Activated naive CD8-positive, alpha-beta T cell (primary cell): ENCODE results near the gene PDE12.

Source experiments
- H3K27ac Mint-ChIP-seq: one replicate; pipeline ENCODE4 v1.8.0; 2021; ENCODE audit warnings: mixed read lengths
- H3K27me3 Mint-ChIP-seq: one replicate; pipeline ENCODE4 v1.8.0; 2021; ENCODE audit warnings: mixed read lengths
- H3K36me3 Mint-ChIP-seq: one replicate; pipeline ENCODE4 v1.8.0; 2021; ENCODE audit warnings: mixed read lengths
- H3K4me1 Mint-ChIP-seq: one replicate; pipeline ENCODE4 v1.8.0; 2021; ENCODE audit warnings: low read depth, mixed read lengths
- H3K4me3 Mint-ChIP-seq: one replicate; pipeline ENCODE4 v1.8.0; 2021; ENCODE audit warnings: mild to moderate bottlenecking, mixed read lengths
- H3K9me3 Mint-ChIP-seq: one replicate; pipeline ENCODE4 v1.8.0; 2021; ENCODE audit warnings: low read depth, mixed read lengths

PDE12 gene, protein sequence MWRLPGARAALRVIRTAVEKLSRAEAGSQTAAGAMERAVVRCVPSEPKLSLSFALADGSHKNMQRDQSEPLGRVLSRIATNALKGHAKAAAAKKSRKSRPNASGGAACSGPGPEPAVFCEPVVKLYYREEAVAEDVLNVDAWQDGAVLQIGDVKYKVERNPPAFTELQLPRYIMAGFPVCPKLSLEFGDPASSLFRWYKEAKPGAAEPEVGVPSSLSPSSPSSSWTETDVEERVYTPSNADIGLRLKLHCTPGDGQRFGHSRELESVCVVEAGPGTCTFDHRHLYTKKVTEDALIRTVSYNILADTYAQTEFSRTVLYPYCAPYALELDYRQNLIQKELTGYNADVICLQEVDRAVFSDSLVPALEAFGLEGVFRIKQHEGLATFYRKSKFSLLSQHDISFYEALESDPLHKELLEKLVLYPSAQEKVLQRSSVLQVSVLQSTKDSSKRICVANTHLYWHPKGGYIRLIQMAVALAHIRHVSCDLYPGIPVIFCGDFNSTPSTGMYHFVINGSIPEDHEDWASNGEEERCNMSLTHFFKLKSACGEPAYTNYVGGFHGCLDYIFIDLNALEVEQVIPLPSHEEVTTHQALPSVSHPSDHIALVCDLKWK

DNA sequence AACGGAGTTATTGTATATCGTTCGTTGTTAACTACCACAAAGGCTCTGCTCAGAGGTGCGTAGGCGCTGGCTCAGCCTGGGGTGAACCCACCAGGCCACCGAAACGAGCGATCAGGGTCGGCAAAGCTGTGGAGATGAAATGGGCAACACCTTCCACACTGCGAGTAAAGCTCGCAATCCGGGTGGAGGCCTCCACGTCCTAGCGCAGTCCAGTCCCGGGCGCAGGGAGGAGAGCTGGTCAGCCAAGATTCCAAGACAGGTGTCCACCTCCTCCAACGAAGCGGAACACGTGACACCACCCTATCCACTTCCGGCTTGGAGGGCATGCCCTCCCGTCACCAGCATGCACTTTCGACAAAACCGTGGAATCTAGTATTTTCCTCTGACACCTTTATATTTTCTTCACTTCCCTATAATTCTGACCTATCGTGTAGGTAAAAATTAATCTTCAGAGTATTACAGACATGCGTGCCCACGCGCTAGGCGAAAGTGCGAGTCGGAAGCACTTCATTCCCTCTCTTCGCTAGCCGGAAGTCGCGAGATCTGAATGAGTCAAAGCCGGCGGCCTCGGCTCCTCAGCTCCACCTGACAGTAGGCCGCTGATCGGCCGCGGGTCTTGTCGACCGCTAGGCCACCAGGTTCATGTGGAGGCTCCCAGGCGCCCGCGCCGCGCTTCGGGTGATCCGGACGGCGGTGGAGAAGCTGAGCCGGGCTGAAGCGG lies at the start of gene PDE12:
PDE12 (plus strand) TSS at position 537 of the 721 bp plus-strand sequence; CDS start at position 643, 106 bp downstream.
- H3K27me3 Mint-ChIP-seq, result no peaks in the 10 kb centered on the region
- peak within 1 kb of the TSS; percentile 100 for H3K27ac Mint-ChIP-seq
- no peaks in the 10 kb centered on the region for H3K9me3 Mint-ChIP-seq
- H3K4me3 Mint-ChIP-seq, result peak within 1 kb of the TSS; percentile 98
- H3K36me3 Mint-ChIP-seq, result peaks cover 8% of the 10 kb centered on the region
- H3K4me1 Mint-ChIP-seq, result peaks cover 39% of the 10 kb centered on the region

DNA sequence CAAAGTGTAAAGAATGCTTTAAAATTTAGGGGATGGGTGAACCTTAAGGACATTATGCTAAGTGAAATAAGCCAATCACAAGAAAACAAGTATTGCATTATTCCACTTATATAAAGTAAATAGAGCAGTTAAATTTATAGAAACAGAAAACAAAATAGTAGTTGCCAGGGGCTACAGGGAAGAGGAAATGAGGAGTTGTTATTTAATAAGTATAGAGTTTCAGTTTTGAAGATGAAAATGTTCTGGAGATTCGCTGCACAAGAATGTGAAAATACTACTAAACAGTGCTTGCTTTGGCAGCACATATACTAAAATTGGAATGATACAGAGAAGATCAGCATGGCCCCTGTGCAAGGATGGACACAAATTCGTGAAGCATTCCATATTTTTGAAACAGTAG lies 43.9 kb upstream of the PDE12 start:
- no peak overlapping the region for H3K4me3 Mint-ChIP-seq
- no peaks in the 10 kb centered on the region for H3K9me3 Mint-ChIP-seq
- no peak overlapping the region for H3K27ac Mint-ChIP-seq
- no peaks in the 10 kb centered on the region for H3K36me3 Mint-ChIP-seq
- peaks cover 1% of the 10 kb centered on the region for H3K27me3 Mint-ChIP-seq
- no peaks in the 10 kb centered on the region for H3K4me1 Mint-ChIP-seq

DNA sequence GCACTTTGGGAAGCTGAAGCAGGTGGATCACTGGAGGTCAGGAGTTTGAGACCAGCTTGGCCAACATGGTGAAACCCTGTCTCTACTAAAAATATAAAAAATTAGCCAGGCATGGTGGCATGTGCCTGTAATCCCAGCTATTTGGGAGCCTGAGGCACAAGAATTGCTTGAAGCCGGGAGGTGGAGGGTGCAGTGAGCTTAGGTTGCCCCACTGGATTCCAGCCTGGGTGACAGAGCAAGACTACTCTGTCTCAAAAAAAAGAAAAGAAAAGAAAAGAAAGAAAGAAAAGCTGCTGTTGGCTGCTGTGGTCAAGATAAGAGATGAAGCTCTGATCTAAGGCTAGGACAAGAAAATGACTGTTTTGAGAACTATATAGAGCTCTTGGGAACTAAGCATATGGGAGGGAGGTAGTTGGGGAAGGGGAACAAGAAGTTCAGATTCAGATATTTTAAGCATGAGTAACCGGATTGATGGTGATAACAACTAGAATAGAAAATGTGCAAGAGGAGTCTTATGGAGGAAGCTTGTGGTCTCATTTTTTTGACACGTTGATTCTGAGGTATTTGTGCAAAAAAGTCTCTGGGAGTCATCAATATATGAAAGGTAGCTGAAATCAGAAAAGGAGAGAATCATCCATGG lies 37.7 kb upstream of the PDE12 start:
- H3K27me3 Mint-ChIP-seq, result no peaks in the 10 kb centered on the region
- H3K4me3 Mint-ChIP-seq, result no peak overlapping the region
- no peaks in the 10 kb centered on the region for H3K9me3 Mint-ChIP-seq
- no peaks in the 10 kb centered on the region for H3K36me3 Mint-ChIP-seq
- no peak overlapping the region for H3K27ac Mint-ChIP-seq
- H3K4me1 Mint-ChIP-seq, result no peaks in the 10 kb centered on the region

DNA sequence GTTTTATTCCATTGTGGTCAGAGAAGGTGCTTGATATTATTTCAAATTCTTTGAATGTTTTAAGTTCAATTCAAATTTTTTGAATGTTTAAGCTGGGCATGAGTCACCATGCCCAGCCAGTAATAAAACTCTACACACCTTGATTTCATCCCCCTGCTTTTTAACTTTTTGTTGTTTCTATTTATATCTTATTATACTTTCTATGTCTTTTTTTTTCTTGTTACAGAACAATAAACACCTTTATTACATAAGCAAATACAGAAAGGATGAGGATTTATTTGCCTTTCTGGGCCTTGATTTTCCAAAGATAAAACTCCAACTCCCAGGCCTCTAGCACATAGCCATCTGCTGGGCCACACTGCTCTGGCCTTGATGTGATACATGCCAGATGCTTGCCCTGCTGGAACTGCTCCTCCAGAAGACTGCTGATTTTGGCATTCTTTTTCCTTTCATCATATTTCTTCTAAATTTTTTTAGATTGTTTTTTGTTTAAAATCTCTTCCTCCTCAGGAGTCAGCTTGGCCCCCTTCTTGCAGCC lies 25.9 kb upstream of the PDE12 start:
- no peak overlapping the region for H3K27ac Mint-ChIP-seq

DNA sequence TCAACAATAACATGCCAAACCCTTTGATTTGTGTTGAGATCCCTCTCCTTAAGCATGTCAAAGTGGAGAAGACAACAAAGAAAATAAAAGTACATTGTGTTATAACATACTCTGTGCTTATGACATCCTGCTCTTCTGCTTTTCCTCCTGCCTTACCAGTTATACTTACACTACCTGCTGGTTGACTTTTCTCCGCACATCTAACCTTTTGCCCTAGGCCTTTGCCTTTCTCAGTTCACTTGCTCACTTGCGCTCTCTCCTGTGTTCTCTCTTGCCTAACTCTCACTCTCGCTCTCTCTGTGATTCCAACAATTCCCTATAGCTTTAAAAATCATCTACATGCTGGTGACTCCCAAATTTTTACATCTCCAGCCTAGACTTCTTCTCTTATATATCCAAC lies 17.6 kb upstream of the PDE12 start:
- peaks cover 6% of the 10 kb centered on the region for H3K9me3 Mint-ChIP-seq
- no peaks in the 10 kb centered on the region for H3K27me3 Mint-ChIP-seq
- H3K4me3 Mint-ChIP-seq, result no peak overlapping the region
- peaks cover 3% of the 10 kb centered on the region for H3K36me3 Mint-ChIP-seq
- H3K27ac Mint-ChIP-seq, result no peak overlapping the region
- H3K4me1 Mint-ChIP-seq, result no peaks in the 10 kb centered on the region

More for the DNA sequence above, 25.9 kb upstream of the PDE12 start:
- H3K36me3 Mint-ChIP-seq, result peaks cover 2% of the 10 kb centered on the region
- no peak overlapping the region for H3K4me3 Mint-ChIP-seq
- no peaks in the 10 kb centered on the region for H3K4me1 Mint-ChIP-seq
- peaks cover 5% of the 10 kb centered on the region for H3K9me3 Mint-ChIP-seq
- H3K27me3 Mint-ChIP-seq, result peaks cover 5% of the 10 kb centered on the region

DNA sequence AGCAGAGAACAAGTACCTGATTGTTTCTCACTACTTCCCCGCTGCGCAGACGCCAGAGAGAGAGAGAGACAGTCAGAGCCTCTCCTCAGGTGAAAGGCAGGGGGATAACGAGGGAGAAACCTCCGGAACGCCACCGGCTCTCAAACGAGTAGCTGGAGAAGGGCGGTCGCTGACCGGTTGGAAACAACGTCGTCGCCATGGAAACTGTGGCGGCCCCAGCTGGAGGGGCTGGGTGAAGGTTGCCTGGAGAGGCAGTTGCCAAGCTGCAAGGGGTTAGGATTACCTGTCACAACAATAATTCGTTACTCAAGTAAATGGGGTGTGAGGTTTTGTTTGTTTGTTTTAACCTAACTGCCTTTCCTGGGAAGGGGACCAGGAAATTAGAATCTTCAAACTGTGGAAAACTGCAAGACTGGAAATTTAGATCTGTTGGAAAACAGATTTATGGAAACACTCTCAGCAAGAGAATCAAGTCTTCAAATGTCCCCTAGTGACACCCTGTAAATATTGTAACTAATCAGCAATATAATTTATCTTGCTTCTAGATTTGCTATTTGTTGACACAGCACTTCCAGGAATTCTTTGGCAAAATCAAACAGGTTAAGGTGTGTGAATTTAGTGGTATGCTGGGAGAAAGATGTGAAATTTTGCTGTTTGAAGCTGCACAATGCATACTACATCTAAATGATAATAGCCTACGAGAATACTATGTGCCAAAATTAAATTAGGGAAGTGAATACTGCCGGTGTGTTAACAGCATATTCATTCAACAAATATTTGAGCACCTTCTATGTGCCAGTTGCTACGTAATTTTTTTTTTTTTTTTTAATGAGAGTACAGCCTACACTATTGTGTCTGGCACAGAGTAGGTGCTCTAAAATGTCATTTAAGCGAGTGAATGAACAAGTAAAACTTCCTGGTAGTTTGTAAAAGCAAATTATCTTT lies 11.6 kb upstream of the PDE12 start, which contains the start of gene DNAH12:
DNAH12 (minus strand) TSS at position 164 of the 945 bp plus-strand sequence. CDS start 1,474 bp downstream, outside the sequence.
- Mint-ChIP-seq H3K27ac (no peak within 1 kb of the TSS), H3K36me3 (peaks cover 3% of the 10 kb centered on the region), H3K4me3 (no peak within 1 kb of the TSS), H3K27me3 (no peaks in the 10 kb centered on the region), H3K4me1 (peaks cover 9% of the 10 kb centered on the region), H3K9me3 (no peaks in the 10 kb centered on the region)

DNA sequence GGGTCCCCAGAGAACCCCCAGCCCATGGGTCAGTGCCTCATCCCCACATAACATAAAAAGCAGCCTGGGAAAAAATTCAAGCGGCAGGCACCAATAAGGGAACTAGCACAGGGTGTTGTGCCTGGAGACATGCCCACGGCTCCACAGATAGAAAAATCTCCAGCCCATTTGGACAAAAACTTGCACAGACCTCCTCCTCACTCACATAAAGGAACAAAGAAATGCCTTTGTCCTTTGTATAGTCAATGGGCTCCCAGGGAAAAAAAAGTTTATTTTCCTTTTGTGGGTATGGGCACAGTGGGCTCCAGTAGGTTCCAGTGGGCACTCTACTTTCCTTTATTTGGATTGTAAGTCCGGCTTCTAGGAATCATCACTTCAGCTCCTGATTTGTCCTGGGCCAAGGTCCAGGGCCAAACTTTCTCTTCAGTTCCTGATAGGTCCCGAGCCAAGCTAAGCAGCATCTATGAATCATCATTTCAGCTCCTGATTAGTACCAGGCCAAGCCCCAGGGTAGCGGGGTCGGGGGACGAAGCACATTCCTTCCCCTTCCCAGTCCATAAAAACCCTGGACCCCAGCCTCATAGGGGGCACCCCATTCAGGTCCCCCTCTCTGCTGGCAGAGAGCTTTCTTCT lies 10.3 kb upstream of the PDE12 start:
- Mint-ChIP-seq H3K4me3 (no peak overlapping the region), H3K27ac (no peak overlapping the region), H3K4me1 (peaks cover 9% of the 10 kb centered on the region), H3K27me3 (no peaks in the 10 kb centered on the region), H3K36me3 (peaks cover 3% of the 10 kb centered on the region), H3K9me3 (no peaks in the 10 kb centered on the region)

DNA sequence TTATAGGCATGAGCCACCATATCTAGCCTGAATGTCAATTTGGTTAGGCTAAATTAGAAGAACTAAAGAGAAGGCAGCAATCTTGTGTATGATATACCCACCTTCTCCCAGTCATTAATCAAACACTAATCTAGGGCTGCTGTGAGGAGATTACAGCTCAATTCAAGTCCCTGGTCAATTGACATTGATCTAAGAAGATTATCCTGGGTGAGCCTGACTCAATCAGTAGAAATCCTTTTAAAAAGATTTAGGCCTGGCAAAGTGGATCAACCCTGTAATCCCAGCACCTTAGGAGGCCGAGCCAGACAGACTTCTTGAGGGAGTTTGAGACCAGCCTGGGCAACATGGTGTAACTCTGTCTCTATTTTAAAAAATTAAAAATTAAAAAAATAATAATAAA lies 9.5 kb upstream of the PDE12 start:
- Mint-ChIP-seq H3K36me3 (peaks cover 3% of the 10 kb centered on the region), H3K27ac (no peak overlapping the region), H3K4me1 (peaks cover 9% of the 10 kb centered on the region), H3K27me3 (no peaks in the 10 kb centered on the region), H3K9me3 (no peaks in the 10 kb centered on the region), H3K4me3 (no peak overlapping the region)

DNA sequence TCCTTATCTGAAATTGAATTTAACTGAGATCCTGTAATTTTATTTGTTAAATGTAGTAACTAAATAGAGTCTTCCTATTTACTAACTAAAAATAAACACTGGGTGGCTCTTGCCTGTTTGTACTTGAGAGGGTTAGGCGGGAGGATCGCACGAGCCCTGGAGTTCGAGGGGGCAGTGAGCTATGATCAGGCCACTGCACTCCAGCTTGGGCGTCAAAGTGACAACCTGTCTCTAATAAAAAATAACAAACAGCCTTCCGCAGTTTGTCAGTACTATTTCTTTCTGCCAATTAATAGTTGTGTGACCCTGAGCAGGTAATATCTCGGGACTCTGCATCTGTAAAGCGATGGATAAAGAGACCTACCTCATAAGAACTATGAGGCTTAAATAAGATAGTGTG lies 768 bp upstream of the PDE12 start:
- peaks cover 6% of the 10 kb centered on the region for H3K36me3 Mint-ChIP-seq
- H3K4me1 Mint-ChIP-seq, result peaks cover 34% of the 10 kb centered on the region
- H3K27me3 Mint-ChIP-seq, result no peaks in the 10 kb centered on the region
- H3K27ac Mint-ChIP-seq, result peak overlapping the region; percentile 100
- H3K9me3 Mint-ChIP-seq, result no peaks in the 10 kb centered on the region
- H3K4me3 Mint-ChIP-seq, result peak overlapping the region; percentile 98

DNA sequence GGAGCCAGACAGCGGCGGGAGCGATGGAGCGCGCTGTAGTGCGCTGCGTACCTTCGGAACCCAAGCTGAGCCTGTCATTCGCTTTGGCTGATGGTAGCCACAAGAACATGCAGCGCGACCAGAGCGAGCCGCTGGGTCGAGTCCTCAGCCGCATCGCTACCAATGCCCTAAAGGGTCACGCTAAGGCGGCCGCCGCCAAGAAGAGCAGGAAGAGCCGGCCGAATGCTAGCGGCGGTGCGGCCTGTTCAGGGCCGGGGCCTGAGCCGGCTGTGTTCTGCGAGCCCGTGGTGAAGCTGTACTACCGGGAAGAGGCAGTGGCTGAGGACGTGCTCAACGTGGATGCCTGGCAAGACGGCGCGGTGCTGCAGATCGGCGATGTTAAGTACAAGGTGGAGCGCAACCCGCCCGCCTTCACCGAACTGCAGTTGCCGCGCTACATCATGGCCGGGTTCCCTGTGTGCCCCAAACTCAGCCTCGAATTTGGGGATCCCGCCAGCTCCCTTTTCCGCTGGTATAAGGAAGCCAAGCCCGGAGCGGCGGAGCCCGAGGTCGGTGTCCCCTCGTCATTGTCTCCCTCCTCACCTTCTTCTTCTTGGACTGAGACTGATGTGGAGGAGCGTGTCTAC lies 498 bp downstream of the PDE12 start:
- Mint-ChIP-seq H3K9me3 (no peaks in the 10 kb centered on the region), H3K27ac (peak overlapping the region; percentile 100), H3K4me3 (peak overlapping the region; percentile 98), H3K27me3 (no peaks in the 10 kb centered on the region), H3K36me3 (peaks cover 8% of the 10 kb centered on the region), H3K4me1 (peaks cover 44% of the 10 kb centered on the region)

DNA sequence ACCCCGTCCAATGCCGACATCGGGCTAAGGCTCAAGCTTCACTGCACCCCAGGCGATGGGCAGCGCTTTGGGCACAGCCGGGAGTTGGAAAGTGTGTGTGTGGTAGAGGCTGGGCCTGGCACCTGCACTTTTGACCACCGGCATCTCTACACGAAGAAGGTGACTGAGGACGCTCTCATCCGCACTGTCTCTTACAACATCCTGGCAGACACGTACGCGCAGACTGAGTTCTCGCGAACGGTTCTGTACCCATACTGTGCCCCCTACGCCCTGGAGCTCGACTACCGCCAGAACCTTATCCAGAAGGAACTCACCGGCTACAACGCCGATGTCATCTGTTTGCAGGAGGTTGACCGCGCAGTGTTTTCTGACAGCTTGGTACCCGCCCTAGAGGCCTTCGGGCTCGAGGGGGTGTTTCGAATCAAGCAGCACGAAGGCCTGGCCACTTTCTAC lies 1.0 kb downstream of the PDE12 start:
- Mint-ChIP-seq H3K27ac (peak overlapping the region; percentile 100), H3K4me1 (peaks cover 48% of the 10 kb centered on the region), H3K36me3 (peaks cover 8% of the 10 kb centered on the region), H3K4me3 (peak overlapping the region; percentile 98), H3K9me3 (no peaks in the 10 kb centered on the region), H3K27me3 (no peaks in the 10 kb centered on the region)

DNA sequence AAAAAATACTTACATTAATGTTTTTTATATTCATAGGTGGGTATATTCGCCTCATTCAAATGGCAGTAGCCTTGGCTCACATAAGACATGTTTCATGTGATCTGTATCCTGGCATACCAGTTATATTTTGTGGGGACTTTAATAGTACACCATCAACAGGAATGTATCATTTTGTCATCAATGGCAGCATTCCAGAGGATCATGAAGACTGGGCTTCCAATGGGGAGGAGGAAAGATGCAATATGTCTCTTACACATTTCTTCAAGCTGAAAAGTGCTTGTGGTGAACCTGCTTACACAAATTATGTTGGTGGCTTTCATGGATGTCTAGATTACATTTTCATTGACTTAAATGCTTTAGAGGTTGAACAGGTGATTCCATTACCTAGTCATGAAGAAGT lies 3.5 kb downstream of the PDE12 start:
- peaks cover 10% of the 10 kb centered on the region for H3K36me3 Mint-ChIP-seq
- peak overlapping the region; percentile 28 for H3K27ac Mint-ChIP-seq
- H3K9me3 Mint-ChIP-seq, result no peaks in the 10 kb centered on the region
- peak overlapping the region; percentile 79 for H3K4me3 Mint-ChIP-seq
- peaks cover 54% of the 10 kb centered on the region for H3K4me1 Mint-ChIP-seq
- no peaks in the 10 kb centered on the region for H3K27me3 Mint-ChIP-seq
